ENCODE data around the gene PKP2.

The PKP2 gene

GRCh38 chr12:32809846-32810245, 86.7 kb downstream of the PKP2 start:
- TF ChIP-seq ZNF70 (CRISPR knock-in tag; IDR thresholded peaks at IDR 0.05), result no peak
- ATAC-seq, result no peak

- no peak for ATAC-seq
- TF ChIP-seq BACH2 (CRISPR knock-in tag; IDR thresholded peaks at IDR 0.05; ENCODE audit: borderline replicate concordance), result no peak
- no peak for TF ChIP-seq CSDC2 (CRISPR knock-in tag; IDR thresholded peaks at IDR 0.05)
Measured at GRCh38 chr12:32809196-32809595, 87.4 kb downstream of the PKP2 start.

- ATAC-seq, result no peak
- TF ChIP-seq POU6F1 (CRISPR knock-in tag; IDR thresholded peaks at IDR 0.05; ENCODE audit: borderline replicate concordance, low read depth) (no peak), BACH2 (CRISPR knock-in tag; IDR thresholded peaks at IDR 0.05; ENCODE audit: borderline replicate concordance) (no peak)
Measured at GRCh38 chr12:32804301-32804700, 92.3 kb downstream of the PKP2 start.

GRCh38 chr12:32801269-32801980, 95.2 kb downstream of the PKP2 start:
- TF ChIP-seq PATZ1 (CRISPR knock-in tag; IDR thresholded peaks at IDR 0.05; ENCODE audit: borderline replicate concordance) (no peak), ISL1 (CRISPR knock-in tag; IDR thresholded peaks at IDR 0.05) (no peak), ARNTL (CRISPR knock-in tag; IDR thresholded peaks at IDR 0.05; ENCODE audit: borderline replicate concordance, low read depth) (no peak), ZFP30 (CRISPR knock-in tag; IDR thresholded peaks at IDR 0.05) (no peak), PPARA (CRISPR knock-in tag; IDR thresholded peaks at IDR 0.05; ENCODE audit: borderline replicate concordance) (no peak), BACH2 (CRISPR knock-in tag; IDR thresholded peaks at IDR 0.05; ENCODE audit: borderline replicate concordance) (no peak), ZC3H10 (CRISPR knock-in tag; IDR thresholded peaks at IDR 0.05) (no peak), ZNF70 (CRISPR knock-in tag; IDR thresholded peaks at IDR 0.05) (no peak), ZNF8 (CRISPR knock-in tag; IDR thresholded peaks at IDR 0.05) (no peak), TSHZ2 (CRISPR knock-in tag; IDR thresholded peaks at IDR 0.05) (no peak), TCF4 (CRISPR knock-in tag; IDR thresholded peaks at IDR 0.05; ENCODE audit: borderline replicate concordance) (no peak), CREB5 (CRISPR knock-in tag; IDR thresholded peaks at IDR 0.05; ENCODE audit: low read depth) (no peak), ESRRG (CRISPR knock-in tag; IDR thresholded peaks at IDR 0.05) (no peak), POU6F1 (CRISPR knock-in tag; IDR thresholded peaks at IDR 0.05; ENCODE audit: borderline replicate concordance, low read depth) (no peak)
- no peak for ATAC-seq

- ATAC-seq, result no peak
- TF ChIP-seq TCF4 (CRISPR knock-in tag; IDR thresholded peaks at IDR 0.05; ENCODE audit: borderline replicate concordance) (no peak), ZFP30 (CRISPR knock-in tag; IDR thresholded peaks at IDR 0.05) (no peak), ARNTL (CRISPR knock-in tag; IDR thresholded peaks at IDR 0.05; ENCODE audit: borderline replicate concordance, low read depth) (no peak), ZFP3 (CRISPR knock-in tag; IDR thresholded peaks at IDR 0.05) (no peak), PPARA (CRISPR knock-in tag; IDR thresholded peaks at IDR 0.05; ENCODE audit: borderline replicate concordance) (no peak), OSR1 (CRISPR knock-in tag; IDR thresholded peaks at IDR 0.05) (no peak), CSDC2 (CRISPR knock-in tag; IDR thresholded peaks at IDR 0.05) (no peak), TSHZ2 (CRISPR knock-in tag; IDR thresholded peaks at IDR 0.05) (no peak), CSRNP3 (CRISPR knock-in tag; IDR thresholded peaks at IDR 0.05) (no peak), ZNF8 (CRISPR knock-in tag; IDR thresholded peaks at IDR 0.05) (no peak)
Measured at GRCh38 chr12:32794281-32794680, 102.3 kb downstream of the PKP2 start.
